H9 (cell line): ENCODE measurements around the gene TATDN2. TPM values are rescaled to one million over a fixed set of nuclear protein-coding genes. Genes with fewer than 3 reads are reported as not detected.

Experiments
- DNase-seq: peaks from one replicate; pipeline ENCODE4 v3.0.0-alpha.2; 2017
- H2AFZ ChIP-seq: one replicate; pipeline ENCODE4 v1.6.1; 2013; ENCODE audit warnings: mild to moderate bottlenecking, low read length, control low read depth, moderate library complexity
- H2AK5ac ChIP-seq: 2 replicates; pipeline ENCODE4 v1.6.1; 2013; ENCODE audit warnings: low read length, control low read depth, mixed read lengths; ENCODE audit not compliant: insufficient read length
- H2BK120ac ChIP-seq: one replicate; pipeline ENCODE4 v1.6.1; 2013; ENCODE audit warnings: low read depth, mild to moderate bottlenecking, low read length, control low read depth, inconsistent platforms; ENCODE audit not compliant: poor library complexity, severe bottlenecking
- H2BK12ac ChIP-seq: 2 replicates; pipeline ENCODE4 v1.6.1; 2013; ENCODE audit warnings: low read length, control low read depth, mixed read lengths, low read depth; ENCODE audit not compliant: insufficient read length
- H2BK15ac ChIP-seq: 2 replicates; pipeline ENCODE4 v1.6.1; 2013; ENCODE audit warnings: low read depth, low read length, control low read depth
- H2BK20ac ChIP-seq: one replicate; pipeline ENCODE4 v1.6.1; 2013; ENCODE audit warnings: low read depth, mild to moderate bottlenecking, low read length, control low read depth, inconsistent platforms; ENCODE audit not compliant: poor library complexity, severe bottlenecking
- H2BK5ac ChIP-seq: 2 replicates; pipeline ENCODE4 v1.6.1; 2013; ENCODE audit warnings: low read length, control low read depth, mixed read lengths; ENCODE audit not compliant: insufficient read length
- H3K14ac ChIP-seq: 2 replicates; pipeline ENCODE4 v1.6.1; 2013; ENCODE audit warnings: low read length, control low read depth; ENCODE audit not compliant: insufficient read depth
- H3K18ac ChIP-seq: 2 replicates; pipeline ENCODE4 v1.6.1; 2013; ENCODE audit warnings: low read depth, mild to moderate bottlenecking, mixed read lengths, low read length, control low read depth; ENCODE audit not compliant: insufficient read length
- H3K23ac ChIP-seq: 2 replicates; pipeline ENCODE4 v1.6.1; 2013; ENCODE audit warnings: low read length, control low read depth, mixed read lengths, low read depth; ENCODE audit not compliant: insufficient read length
- H3K23me2 ChIP-seq: 2 replicates; pipeline ENCODE4 v1.6.1; 2013; ENCODE audit warnings: low read depth, mild to moderate bottlenecking, mixed read lengths, low read length, control low read depth; ENCODE audit not compliant: insufficient read length, poor library complexity, severe bottlenecking
- H3K27ac ChIP-seq: 2 replicates; pipeline ENCODE4 v1.5.1; 2013; ENCODE audit warnings: low read length, control low read depth, mixed read lengths, low read depth; ENCODE audit not compliant: insufficient read length
- H3K27me3 ChIP-seq: 2 replicates; pipeline ENCODE4 v1.6.1; 2013; ENCODE audit warnings: low read length, control low read depth, inconsistent platforms; ENCODE audit not compliant: insufficient read depth
- H3K4ac ChIP-seq: 2 replicates; pipeline ENCODE4 v1.6.1; 2013; ENCODE audit warnings: low read depth, mild to moderate bottlenecking, control low read depth, inconsistent platforms, low read length, moderate library complexity
- H3K4me1 ChIP-seq: 2 replicates; pipeline ENCODE4 v1.6.1; 2013; ENCODE audit warnings: low read length, control low read depth, inconsistent platforms; ENCODE audit not compliant: insufficient read depth
- H3K4me2 ChIP-seq: 2 replicates; pipeline ENCODE4 v1.6.1; 2013; ENCODE audit warnings: low read length, control low read depth, mixed read lengths; ENCODE audit not compliant: insufficient read length, insufficient read depth
- H3K56ac ChIP-seq: 2 replicates; pipeline ENCODE4 v1.6.1; 2013; ENCODE audit warnings: low read depth, mild to moderate bottlenecking, mixed read lengths, low read length, control low read depth; ENCODE audit not compliant: insufficient read length
- H3K79me1 ChIP-seq: 2 replicates; pipeline ENCODE4 v1.6.1; 2013; ENCODE audit warnings: low read depth, mild to moderate bottlenecking, moderate library complexity, low read length, control low read depth, inconsistent platforms; ENCODE audit not compliant: insufficient read depth, poor library complexity, severe bottlenecking
- H3K79me2 ChIP-seq: 2 replicates; pipeline ENCODE4 v1.6.1; 2013; ENCODE audit warnings: low read length, control low read depth, inconsistent platforms; ENCODE audit not compliant: insufficient read depth
- H3K9ac ChIP-seq: 2 replicates; pipeline ENCODE4 v1.6.1; 2013; ENCODE audit warnings: low read length, control low read depth, mixed read lengths; ENCODE audit not compliant: insufficient read length; ENCODE audit errors: extremely low read depth
- H3K9me3 ChIP-seq: one replicate; pipeline ENCODE4 v1.6.1; 2013; ENCODE audit warnings: low read depth, low read length, inconsistent platforms; ENCODE audit not compliant: control insufficient read depth
- H3T11ph ChIP-seq: one replicate; pipeline ENCODE4 v1.6.1; 2013; ENCODE audit warnings: mild to moderate bottlenecking, low read length, control low read depth, inconsistent platforms
- H4K20me1 ChIP-seq: one replicate; pipeline ENCODE4 v1.6.1; 2013; ENCODE audit not compliant: control insufficient read depth, insufficient read length, insufficient read depth
- H4K5ac ChIP-seq: 2 replicates; pipeline ENCODE4 v1.6.1; 2013; ENCODE audit warnings: low read depth, mild to moderate bottlenecking, mixed read lengths, low read length, control low read depth; ENCODE audit not compliant: insufficient read length
- H4K8ac ChIP-seq: replicated peaks from 2 replicates; pipeline ENCODE4 v1.6.1; 2013; ENCODE audit warnings: low read length, control low read depth, mixed read lengths, low read depth; ENCODE audit not compliant: insufficient read length
- H4K91ac ChIP-seq: 2 replicates; pipeline ENCODE4 v1.6.1; 2013; ENCODE audit warnings: low read depth, mild to moderate bottlenecking, moderate library complexity, mixed read lengths, low read length, control low read depth; ENCODE audit not compliant: insufficient read length
- H3K27ac Mint-ChIP-seq, 3 experiments: 2 replicates in 2 of 3; 3 replicates in 1 of 3; pipeline ENCODE4 v1.8.0; 2020 to 2021; ENCODE audit warnings: mixed read lengths in 3 of 3, mild to moderate bottlenecking in 1 of 3, moderate library complexity in 1 of 3
- H3K27me3 Mint-ChIP-seq: 2 replicates; pipeline ENCODE4 v1.8.0; 2021; ENCODE audit warnings: low read depth, mild to moderate bottlenecking, moderate library complexity, mixed read lengths
- H3K36me3 Mint-ChIP-seq, 3 experiments: 2 replicates in 2 of 3; 3 replicates in 1 of 3; pipeline ENCODE4 v1.8.0; 2020 to 2021; ENCODE audit warnings: low read depth in 3 of 3, mixed read lengths in 3 of 3; ENCODE audit not compliant: insufficient read depth in 1 of 3
- H3K4me1 Mint-ChIP-seq, 2 experiments: 2 replicates each; pipeline ENCODE4 v1.8.0; 2020; ENCODE audit warnings: mixed read lengths in 2 of 2
- H3K4me3 Mint-ChIP-seq, 2 experiments: 2 replicates in 1 of 2; 3 replicates in 1 of 2; pipeline ENCODE4 v1.8.0; 2020 to 2021; ENCODE audit warnings: mild to moderate bottlenecking in 2 of 2, mixed read lengths in 2 of 2, moderate library complexity in 1 of 2
- H3K9me3 Mint-ChIP-seq, 2 experiments: 2 replicates in 1 of 2; 3 replicates in 1 of 2; pipeline ENCODE4 v1.8.0; 2020; ENCODE audit warnings: mild to moderate bottlenecking in 2 of 2, mixed read lengths in 2 of 2, moderate library complexity in 1 of 2
- WGBS: extraction: QIAGEN DNeasy Blood & Tissue Kit; methylation state at CpG from one replicate; pipeline ENCODE4 v1.1.7; 2013; ENCODE audit warnings: missing lambda C conversion rate, low lambda C conversion rate, mixed read lengths; ENCODE audit not compliant: insufficient read length; ENCODE audit errors: extremely low coverage; 5-methylcytosine and 5-hydroxymethylcytosine counted together
- total RNA-seq: library from RNA; stranded (reverse); gene quantifications from 2 replicates; pipeline ENCODE4 v1.2.1, GENCODE V29; 2021
- TF ChIP-seq, protein P1 (sequence below): fragments of 200-600 bp; sonication (generic); conservative IDR thresholded peaks from 3 replicates; pipeline ENCODE4 v1.8.0; 2021; ENCODE audit warnings: antibody characterized with exemption, mild to moderate bottlenecking

Gene TATDN2
- total RNA-seq, 1 experiment from 2014 or later, result 34.4 TPM

- Histone ChIP-seq H4K91ac (no peak overlapping the region), H2AFZ (no peak overlapping the region), H2BK120ac (no peak overlapping the region), H2AK5ac (no peak overlapping the region), H3K79me1 (no peaks in the 10 kb centered on the region), H4K8ac (no peak overlapping the region), H3K23me2 (no peaks in the 10 kb centered on the region), H2BK15ac (no peak overlapping the region), H4K5ac (no peak overlapping the region), H3T11ph (no peak overlapping the region), H2BK12ac (no peak overlapping the region), H2BK20ac (no peak overlapping the region), H3K23ac (no peak overlapping the region), H2BK5ac (no peak overlapping the region), H3K9ac (no peak overlapping the region), H3K27ac (no peak overlapping the region), H3K56ac (no peak overlapping the region), H3K9me3 (no peaks in the 10 kb centered on the region), H4K20me1 (no peaks in the 10 kb centered on the region), H3K4ac (no peak overlapping the region), H3K14ac (no peak overlapping the region; the same call in 1 of the 2 replicates), H3K27me3 (no peaks in the 10 kb centered on the region), H3K79me2 (no peaks in the 10 kb centered on the region), H3K4me1 (no peaks in the 10 kb centered on the region), H3K18ac (no peak overlapping the region), H3K4me2 (no peak overlapping the region)
- H3K27ac Mint-ChIP-seq, result no peak overlapping the region
- DNase-seq, result peak; percentile 85
- H3K4me1 Mint-ChIP-seq, result peaks cover 14 to 27% of the 10 kb centered on the region in 2 experiments
- peaks cover 1 to 7% of the 10 kb centered on the region in 2 experiments; a peak in 2 of 5 replicates for H3K9me3 Mint-ChIP-seq
- H3K4me3 Mint-ChIP-seq, result no peak overlapping the region; a peak in 1 of 5 replicates
- peaks cover 2% of the 10 kb centered on the region for H3K27me3 Mint-ChIP-seq
- peaks cover 0 to 22% (median 2%) of the 10 kb centered on the region in 3 experiments; a peak in 5 of 7 replicates for H3K36me3 Mint-ChIP-seq
- no CpG with 5 or more reads among the region's 36 CpGs for WGBS
- TF ChIP-seq, protein P1, sequence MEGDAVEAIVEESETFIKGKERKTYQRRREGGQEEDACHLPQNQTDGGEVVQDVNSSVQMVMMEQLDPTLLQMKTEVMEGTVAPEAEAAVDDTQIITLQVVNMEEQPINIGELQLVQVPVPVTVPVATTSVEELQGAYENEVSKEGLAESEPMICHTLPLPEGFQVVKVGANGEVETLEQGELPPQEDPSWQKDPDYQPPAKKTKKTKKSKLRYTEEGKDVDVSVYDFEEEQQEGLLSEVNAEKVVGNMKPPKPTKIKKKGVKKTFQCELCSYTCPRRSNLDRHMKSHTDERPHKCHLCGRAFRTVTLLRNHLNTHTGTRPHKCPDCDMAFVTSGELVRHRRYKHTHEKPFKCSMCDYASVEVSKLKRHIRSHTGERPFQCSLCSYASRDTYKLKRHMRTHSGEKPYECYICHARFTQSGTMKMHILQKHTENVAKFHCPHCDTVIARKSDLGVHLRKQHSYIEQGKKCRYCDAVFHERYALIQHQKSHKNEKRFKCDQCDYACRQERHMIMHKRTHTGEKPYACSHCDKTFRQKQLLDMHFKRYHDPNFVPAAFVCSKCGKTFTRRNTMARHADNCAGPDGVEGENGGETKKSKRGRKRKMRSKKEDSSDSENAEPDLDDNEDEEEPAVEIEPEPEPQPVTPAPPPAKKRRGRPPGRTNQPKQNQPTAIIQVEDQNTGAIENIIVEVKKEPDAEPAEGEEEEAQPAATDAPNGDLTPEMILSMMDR, result no peak
Observed at GRCh38 chr3:10234526-10235230, 13.6 kb upstream of the TATDN2 start.
